GM11168 (cell line): ENCODE data around the gene SLC29A3.
"Not testable (repeated sequence)": the region's sequence is repeated elsewhere in the genome, so short reads cannot be mapped to it uniquely, and the experiment has no call there.

Source experiments
- in situ Hi-C: fragments of 300-500 bp; cut with MboI; formaldehyde crosslinking; loops from one replicate; pipeline ENCODE4 v1.12.0; 2022; ENCODE audit warnings: low sequenced_read_pairs; ENCODE audit not compliant: unreplicated experiment

SLC29A3 gene

GRCh38 chr10:71283410-71283809 lies 35.6 kb upstream of the SLC29A3 start:
- in situ Hi-C loops, result no loop called here

GRCh38 chr10:71283876-71284275 lies 35.2 kb upstream of the SLC29A3 start:
- in situ Hi-C loops, result no loop called here

GRCh38 chr10:71284544-71285179 lies 34.4 kb upstream of the SLC29A3 start:
- in situ Hi-C loops, result no loop called here

- in situ Hi-C loops, result no loop called here
These were observed 33.9 kb upstream of the SLC29A3 start for GRCh38 chr10:71285180-71285545.

- in situ Hi-C loops, result no loop called here
These were observed 33.1 kb upstream of the SLC29A3 start for GRCh38 chr10:71285986-71286385.

- in situ Hi-C loops, result no loop called here
These were observed 32.4 kb upstream of the SLC29A3 start for GRCh38 chr10:71286521-71287294.

- in situ Hi-C loops, result no loop called here
These were observed 31.6 kb upstream of the SLC29A3 start for GRCh38 chr10:71287456-71287855.

- in situ Hi-C loops, result no loop called here
These were observed 30.6 kb upstream of the SLC29A3 start for GRCh38 chr10:71288461-71288860.

- in situ Hi-C loops, result no loop called here
These were observed 29.5 kb upstream of the SLC29A3 start for GRCh38 chr10:71289421-71290130.

GRCh38 chr10:71290331-71290730 lies 28.7 kb upstream of the SLC29A3 start:
- in situ Hi-C loops, result no loop called here

GRCh38 chr10:71290806-71291527 lies 28.1 kb upstream of the SLC29A3 start:
- in situ Hi-C loops, result no loop called here

GRCh38 chr10:71291528-71291900 lies 27.5 kb upstream of the SLC29A3 start:
- in situ Hi-C loops, result no loop called here

GRCh38 chr10:71292624-71293445 lies 26.2 kb upstream of the SLC29A3 start:
- in situ Hi-C loops, result no loop called here

- in situ Hi-C loops, result no loop called here
These were observed 25.5 kb upstream of the SLC29A3 start for GRCh38 chr10:71293446-71294084.

- in situ Hi-C loops, result no loop called here
These were observed 24.9 kb upstream of the SLC29A3 start for GRCh38 chr10:71294091-71294561.

- in situ Hi-C loops, result no loop called here
These were observed 24.2 kb upstream of the SLC29A3 start for GRCh38 chr10:71294856-71295255.

- in situ Hi-C loops, result no loop called here
These were observed 23.4 kb upstream of the SLC29A3 start for GRCh38 chr10:71295641-71296040.

- in situ Hi-C loops, result no loop called here
These were observed 23.0 kb upstream of the SLC29A3 start for GRCh38 chr10:71296086-71296485.

- in situ Hi-C loops, result not testable (repeated sequence)
These were observed 22.2 kb upstream of the SLC29A3 start for GRCh38 chr10:71296811-71297210.
